ENCODE measurements around the gene MEX3A.
A peak's percentile ranks its signal among the peaks of the same experiment; 100 is the strongest.

MEX3A gene

GRCh38 chr1:156101880-156102279 is 19.6 kb upstream of the MEX3A start:
- DNase-seq = no peak

GRCh38 chr1:156100205-156100995 is 18.1 kb upstream of the MEX3A start:
- DNase-seq = no peak

- no peak for DNase-seq
Observed at GRCh38 chr1:156099282-156099681, 17.0 kb upstream of the MEX3A start.

GRCh38 chr1:156098784-156099183 is 16.5 kb upstream of the MEX3A start:
- DNase-seq = no peak

- DNase-seq = no peak
Observed at GRCh38 chr1:156097499-156098178, 15.4 kb upstream of the MEX3A start.

- DNase-seq = peak; percentile 94
Observed at GRCh38 chr1:156096640-156097391, 14.6 kb upstream of the MEX3A start.

GRCh38 chr1:156095906-156096508 is 13.7 kb upstream of the MEX3A start:
- DNase-seq = no peak

- no peak for DNase-seq
Observed at GRCh38 chr1:156091610-156092009, 9.3 kb upstream of the MEX3A start.

GRCh38 chr1:156090840-156091188 is 8.5 kb upstream of the MEX3A start:
- DNase-seq = peak; percentile 77

- no peak for DNase-seq
Observed at GRCh38 chr1:156090138-156090839, 8.0 kb upstream of the MEX3A start.

GRCh38 chr1:156089704-156090103 is 7.4 kb upstream of the MEX3A start:
- DNase-seq = no peak

GRCh38 chr1:156086256-156086662 is 4.0 kb upstream of the MEX3A start:
- DNase-seq = no peak

- no peak for DNase-seq
Observed at GRCh38 chr1:156083800-156084790, 1.8 kb upstream of the MEX3A start.

GRCh38 chr1:156081917-156082308 is 352 bp downstream of the MEX3A start:
- DNase-seq = no peak

GRCh38 chr1:156081180-156081916 is 917 bp downstream of the MEX3A start:
- DNase-seq = no peak

- DNase-seq = no peak
Observed at GRCh38 chr1:156080863-156081179, 1.4 kb downstream of the MEX3A start.

- DNase-seq = no peak
Observed at GRCh38 chr1:156080241-156080862, 1.9 kb downstream of the MEX3A start.

GRCh38 chr1:156079762-156080161 is 2.5 kb downstream of the MEX3A start:
- no peak for DNase-seq

GRCh38 chr1:156078728-156079127 is 3.5 kb downstream of the MEX3A start:
- no peak for DNase-seq

- no peak for DNase-seq
Observed at GRCh38 chr1:156077430-156077760, 4.9 kb downstream of the MEX3A start.

Measured in central memory CD4-positive, alpha-beta T cell (primary cell).